ENCODE results near the gene WAC. TPM values are rescaled to one million over a fixed set of nuclear protein-coding genes. Genes with fewer than 3 reads are reported as not detected.

The WAC gene
- total and polyA plus RNA-seq, 10 of the 15 experiments (the other 5 are each of a cell fraction or from before 2014, with no cell fraction given) = 26.5 to 131 (median 69.4) TPM

GRCh38 chr10:28628184-28628893, 95.4 kb downstream of the WAC start (continued):
- TF ChIP-seq ZNF592 (IDR thresholded peaks at IDR 0.05) (no peak), ZBTB33 (IDR thresholded peaks at IDR 0.05) (no peak), MYC (IDR thresholded peaks at IDR 0.05; ENCODE audit: insufficient read depth, insufficient read length, insufficient replicate concordance, low read length, severe bottlenecking) (no peak), MAX (IDR thresholded peaks at IDR 0.05; ENCODE audit: low read depth, low read length) (no peak), CBFB (IDR thresholded peaks at IDR 0.05; ENCODE audit: low read depth) (no peak), MEF2B (IDR thresholded peaks at IDR 0.05; ENCODE audit: partially characterized antibody, poor library complexity, severe bottlenecking) (no peak), SP1 (IDR thresholded peaks at IDR 0.05; ENCODE audit: low read depth, low read length) (no peak), ZNF384 (IDR thresholded peaks at IDR 0.05; ENCODE audit: borderline replicate concordance, low read depth, low read length) (no peak), POLR2A (IDR thresholded peaks at IDR 0.05; ENCODE audit: low read depth, low read length) (no peak)
